Measurements from ENCODE around the gene AKAP8L. TPM values are rescaled to one million over a fixed set of nuclear protein-coding genes. Genes with fewer than 3 reads are reported as not detected.
A peak's percentile ranks its signal among the peaks of the same experiment; 100 is the strongest.

Gene AKAP8L
- total and polyA plus RNA-seq, 10 of the 15 experiments (the other 5 are each of a cell fraction or from before 2014, with no cell fraction given) = 0.66 to 64.3 (median 40.0) TPM

GRCh38 chr19:15331419-15332310 lies 87.1 kb downstream of the AKAP8L start (continued):
- TF ChIP-seq ZSCAN29 (IDR thresholded peaks at IDR 0.05) = peak; percentile 98
- TF ChIP-seq ZNF687 (IDR thresholded peaks at IDR 0.05) = no peak
- peak; percentile 15; the same call in 1 of the 2 replicates for TF ChIP-seq ZNF217 (IDR thresholded peaks at IDR 0.05)
- TF ChIP-seq E2F8 (IDR thresholded peaks at IDR 0.05; ENCODE audit: low read depth, partially characterized antibody) = no peak
- TF ChIP-seq PML (IDR thresholded peaks at IDR 0.05; ENCODE audit: low read length) = no peak
- TF ChIP-seq RELA (IDR thresholded peaks at IDR 0.05; ENCODE audit: borderline replicate concordance, partially characterized antibody) = no peak
- TF ChIP-seq HDAC2 (IDR thresholded peaks at IDR 0.05) = no peak
- TF ChIP-seq POU2F2 (IDR thresholded peaks at IDR 0.05; ENCODE audit: borderline replicate concordance, low read depth, low read length) = no peak
- no peak for TF ChIP-seq HDGF (IDR thresholded peaks at IDR 0.05)
- no peak for TF ChIP-seq USF2 (IDR thresholded peaks at IDR 0.05; ENCODE audit: borderline replicate concordance, low read depth, low read length)
- no peak for TF ChIP-seq POLR2AphosphoS2 (IDR thresholded peaks at IDR 0.05; ENCODE audit: low read depth, low read length)
- no peak for TF ChIP-seq MEF2A (IDR thresholded peaks at IDR 0.05; ENCODE audit: insufficient read depth, low read depth, low read length)
- no peak for TF ChIP-seq SIN3A (IDR thresholded peaks at IDR 0.05; ENCODE audit: low read depth, low read length)
- no peak for TF ChIP-seq ELK1 (IDR thresholded peaks at IDR 0.05; ENCODE audit: low read depth, low read length)
- no peak for TF ChIP-seq ZNF592 (IDR thresholded peaks at IDR 0.05)
